DLD1 (cell line): Measurements from ENCODE around the gene ACTA2.

ENCODE experiments used
- in situ Hi-C: cut with HindIII; loops from 2 replicates; pipeline ENCODE4 v1.10.0; 2017; ENCODE audit warnings: low sequenced_read_pairs

The ACTA2 gene

DNA sequence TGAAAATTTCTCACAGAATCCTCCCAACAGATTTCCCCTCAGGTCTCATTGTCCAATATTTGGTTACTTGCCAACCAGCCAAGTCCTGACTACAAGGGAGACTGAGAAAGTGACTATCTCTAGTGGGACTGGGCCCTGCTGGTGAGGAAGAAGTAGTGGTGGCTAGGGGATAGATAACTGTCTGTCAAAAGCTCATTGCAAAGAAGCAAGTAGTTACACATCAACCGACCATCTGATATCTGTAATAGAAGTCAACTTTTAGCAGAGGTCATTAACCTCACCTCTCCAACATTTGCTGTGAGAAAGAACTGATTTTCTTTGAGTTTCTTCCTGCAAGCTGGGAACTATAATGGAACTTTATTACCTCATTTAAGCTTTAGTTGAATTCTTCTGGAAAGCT is 57.3 kb downstream of the ACTA2 start:
- in situ Hi-C loops: no loop called here

DNA sequence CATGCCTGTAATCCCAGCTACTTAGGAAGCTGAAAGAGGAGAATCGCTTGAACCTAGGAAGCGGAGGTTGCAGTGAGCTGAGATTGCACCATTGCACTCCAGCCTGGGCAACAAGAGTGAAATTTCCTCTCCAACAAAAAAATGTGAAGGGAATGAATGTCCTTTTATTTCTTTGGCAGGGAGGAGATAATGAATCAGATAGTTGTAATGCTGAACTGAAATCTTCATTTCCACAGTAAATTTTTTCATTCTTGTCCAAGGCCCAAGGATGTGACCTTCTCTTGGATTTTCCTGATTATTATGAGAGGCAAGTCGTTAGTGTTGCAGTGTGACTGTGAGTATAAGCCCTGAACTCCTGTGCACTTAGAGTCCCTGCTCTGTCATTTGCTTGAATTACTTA is 59.0 kb downstream of the ACTA2 start:
- in situ Hi-C loops: no loop called here

DNA sequence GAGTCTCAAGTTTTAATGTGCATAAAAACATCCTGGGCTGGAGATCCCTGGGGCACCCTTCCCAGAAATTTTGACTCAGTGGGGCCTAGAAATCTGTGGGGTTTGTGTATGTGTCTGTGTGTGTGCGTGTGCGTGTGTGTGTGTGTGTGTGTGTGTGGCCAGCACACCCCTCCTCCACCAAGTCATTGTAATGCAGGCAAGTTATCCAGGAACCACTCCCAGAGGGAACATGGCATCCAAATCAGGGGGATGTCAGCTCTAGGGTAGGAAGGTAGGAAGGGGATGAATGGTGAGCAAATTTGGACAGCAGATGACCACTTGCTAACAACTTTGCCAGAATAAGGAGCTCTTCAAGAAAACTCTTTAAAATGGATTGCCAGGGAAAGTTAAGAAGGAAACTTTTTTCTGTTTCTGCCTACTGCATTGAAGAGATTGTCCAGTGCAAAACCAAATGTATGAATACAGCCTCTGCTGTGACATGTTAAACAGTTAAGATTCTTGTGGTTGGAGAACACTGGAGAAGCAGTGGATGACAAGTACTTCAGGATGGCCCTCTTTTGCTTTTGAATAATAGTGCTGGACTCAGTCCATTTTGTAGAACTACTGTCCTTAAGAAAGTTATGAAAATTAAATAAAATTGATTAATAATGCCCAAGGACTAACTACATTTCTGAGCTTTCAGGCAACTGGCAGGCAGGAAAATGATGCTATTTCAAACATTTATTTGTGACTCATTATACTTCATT is 60.2 kb downstream of the ACTA2 start:
- in situ Hi-C loops: no loop called here

DNA sequence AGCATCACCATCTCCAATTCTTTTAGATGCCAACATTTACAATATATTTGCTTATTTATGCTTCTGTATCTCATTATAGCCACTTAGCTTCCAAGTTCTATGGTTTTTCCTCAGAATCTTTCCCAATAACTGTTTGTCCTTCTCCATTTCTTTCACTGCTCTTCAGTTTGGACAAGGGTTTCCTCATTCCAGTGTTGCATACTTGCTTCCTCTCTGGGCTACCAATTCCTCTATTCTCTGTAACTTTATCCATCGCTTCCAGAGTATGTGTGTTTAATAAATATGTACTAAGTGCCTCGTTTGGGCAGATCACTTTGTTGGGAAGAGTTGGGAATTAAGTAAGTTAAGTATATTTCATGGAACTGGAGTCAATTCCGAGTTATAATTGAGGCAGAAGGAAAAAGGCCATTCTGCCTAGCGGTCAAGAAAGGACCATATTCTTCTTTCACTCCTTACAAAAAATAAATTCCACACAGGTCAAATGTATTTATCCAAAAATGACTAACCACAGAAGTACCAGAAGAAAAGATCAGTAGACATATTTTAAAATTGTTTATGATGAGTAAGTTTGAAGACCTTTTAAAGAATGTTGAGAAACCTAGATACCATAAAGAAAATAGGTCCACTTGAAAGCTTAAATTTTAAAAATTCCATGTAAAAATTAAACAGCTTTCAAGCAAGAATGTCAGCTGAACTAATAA is 61.7 kb downstream of the ACTA2 start:
- in situ Hi-C loops: no loop called here

DNA sequence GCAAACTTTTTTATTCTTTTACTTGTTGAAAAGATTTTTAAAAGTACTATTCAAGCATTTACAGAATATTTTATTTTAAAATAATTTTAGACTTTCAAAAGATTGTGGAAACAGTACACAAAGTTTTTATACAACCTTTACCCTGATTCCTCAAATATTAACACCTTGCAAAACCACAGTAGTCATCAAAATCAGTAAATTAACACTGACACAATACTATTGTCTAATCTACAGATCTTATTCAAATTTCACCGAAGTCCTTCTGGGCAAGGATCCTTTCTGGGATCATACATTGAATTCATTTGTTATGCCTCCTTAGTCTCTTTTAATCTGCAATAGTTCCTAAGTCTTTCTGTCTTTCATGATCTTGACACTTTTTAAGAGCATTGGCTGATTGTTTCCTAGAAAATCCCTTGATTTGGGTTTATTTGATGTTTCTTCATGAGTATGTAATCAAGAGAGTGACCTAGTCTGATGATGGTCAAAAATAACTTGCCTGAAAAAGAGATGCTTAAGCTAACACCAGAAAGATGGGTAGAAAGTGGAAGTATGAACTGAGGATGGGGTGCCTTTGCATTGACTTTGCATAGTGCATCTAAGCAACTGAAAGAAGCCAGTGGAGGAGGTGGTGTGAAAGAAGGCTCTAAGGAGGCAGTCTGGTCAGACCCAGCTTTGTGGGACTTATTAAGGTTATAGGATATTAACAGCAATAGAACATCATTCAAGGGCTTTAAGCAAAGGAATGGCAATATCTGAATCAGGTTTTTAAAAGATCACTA is 62.8 kb downstream of the ACTA2 start:
- in situ Hi-C loops: no loop called here

DNA sequence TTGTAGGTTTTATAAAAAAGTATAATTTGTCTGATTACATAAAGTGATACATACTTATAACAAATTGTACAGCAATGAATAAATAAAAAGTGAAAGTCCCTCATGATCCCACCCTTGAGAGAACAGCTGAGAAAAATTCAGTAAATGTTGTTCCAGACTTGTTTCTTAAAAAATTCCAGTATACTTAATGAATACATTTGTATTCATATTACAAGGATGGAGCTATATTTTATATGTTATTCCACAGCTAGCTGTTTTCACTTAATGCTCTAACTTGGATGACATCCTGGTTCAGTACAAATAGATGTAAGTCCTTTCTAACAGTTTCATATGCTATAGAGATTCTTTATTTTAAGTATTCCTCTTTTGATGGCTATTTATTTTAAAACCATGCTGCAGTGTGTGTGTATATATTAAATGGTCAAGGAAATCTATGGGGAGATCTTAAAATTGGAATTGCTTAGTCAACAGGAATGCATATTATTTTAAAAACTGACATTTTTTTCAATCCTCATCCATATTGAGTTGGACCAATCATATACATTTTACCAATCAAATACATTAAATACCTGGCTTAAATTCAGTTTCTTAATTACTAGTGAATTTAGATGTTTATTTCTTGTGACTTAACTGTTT is 63.6 kb downstream of the ACTA2 start:
- in situ Hi-C loops: no loop called here

DNA sequence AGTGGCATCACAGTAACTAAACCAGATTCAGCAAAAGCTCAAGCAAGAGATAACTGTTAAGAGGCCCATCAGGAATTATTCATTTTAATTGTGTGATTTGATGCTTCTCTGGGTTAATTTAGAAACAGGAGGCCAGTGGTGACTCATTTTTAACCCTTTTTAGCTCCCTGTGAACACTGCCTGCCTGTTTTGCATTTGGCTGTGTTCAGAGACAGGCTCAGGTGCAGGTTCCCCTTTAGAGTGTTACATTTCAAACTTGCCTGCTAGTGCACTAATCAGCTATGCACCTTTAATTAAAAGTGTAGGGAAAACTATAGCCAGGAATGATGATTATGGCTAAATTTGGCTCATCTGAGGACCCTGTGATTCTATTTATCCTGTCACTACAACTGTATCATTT is 66.0 kb downstream of the ACTA2 start:
- in situ Hi-C loops: no loop called here
